Fibroblast of villous mesenchyme (primary cell): ENCODE data around the gene TBC1D3I. TPM values are rescaled to one million over a fixed set of nuclear protein-coding genes. Genes with fewer than 3 reads are reported as not detected.
"Not testable (repeated sequence)": the region's sequence is repeated elsewhere in the genome, so short reads cannot be mapped to it uniquely, and the experiment has no call there.

Source experiments
- DNase-seq: peaks from one replicate; pipeline ENCODE4 v3.0.0-alpha.2; 2010; ENCODE audit warnings: low read depth
- H3K4me3 ChIP-seq: 2 replicates; pipeline ENCODE4 v1.5.1; 2011; ENCODE audit warnings: low read depth, mild to moderate bottlenecking, low read length
- total RNA-seq: library from RNA; depleted of rRNA; stranded (reverse); fragments of >200 nt; gene quantifications from 2 replicates; pipeline ENCODE4 v1.2.3, GENCODE V29; 2012
- TF ChIP-seq, protein P1 (sequence below): IDR thresholded peaks from 2 replicates; pipeline ENCODE4 v1.5.1; 2012; ENCODE audit warnings: low read depth, mild to moderate bottlenecking, low read length; ENCODE audit not compliant: insufficient read depth

TBC1D3I gene
- total RNA-seq, 1 donor: not detected

DNA sequence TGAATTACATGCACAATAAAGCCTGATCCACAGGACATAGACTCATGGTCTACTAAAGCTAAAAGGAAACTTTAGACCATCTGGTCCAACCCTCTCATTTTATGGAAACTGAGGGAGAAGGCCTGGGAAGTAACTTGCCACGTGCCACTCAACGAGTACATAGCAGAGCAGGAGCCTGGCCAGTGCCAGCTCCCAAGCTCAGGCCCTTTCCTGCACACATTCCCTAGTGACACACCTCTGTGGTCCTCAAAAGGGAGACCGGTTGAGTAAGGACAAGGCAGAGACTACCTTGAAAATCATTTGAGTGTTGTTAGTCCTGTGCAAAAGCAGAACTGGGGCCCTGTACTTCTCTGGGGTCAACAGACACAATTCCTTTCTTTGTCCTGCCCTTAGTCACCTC, 50.7 kb downstream of the TBC1D3I start:
- DNase-seq: no peak

GRCh38 chr17:36212966-36213365, 51.4 kb downstream of the TBC1D3I start:
- TF ChIP-seq, protein P1, sequence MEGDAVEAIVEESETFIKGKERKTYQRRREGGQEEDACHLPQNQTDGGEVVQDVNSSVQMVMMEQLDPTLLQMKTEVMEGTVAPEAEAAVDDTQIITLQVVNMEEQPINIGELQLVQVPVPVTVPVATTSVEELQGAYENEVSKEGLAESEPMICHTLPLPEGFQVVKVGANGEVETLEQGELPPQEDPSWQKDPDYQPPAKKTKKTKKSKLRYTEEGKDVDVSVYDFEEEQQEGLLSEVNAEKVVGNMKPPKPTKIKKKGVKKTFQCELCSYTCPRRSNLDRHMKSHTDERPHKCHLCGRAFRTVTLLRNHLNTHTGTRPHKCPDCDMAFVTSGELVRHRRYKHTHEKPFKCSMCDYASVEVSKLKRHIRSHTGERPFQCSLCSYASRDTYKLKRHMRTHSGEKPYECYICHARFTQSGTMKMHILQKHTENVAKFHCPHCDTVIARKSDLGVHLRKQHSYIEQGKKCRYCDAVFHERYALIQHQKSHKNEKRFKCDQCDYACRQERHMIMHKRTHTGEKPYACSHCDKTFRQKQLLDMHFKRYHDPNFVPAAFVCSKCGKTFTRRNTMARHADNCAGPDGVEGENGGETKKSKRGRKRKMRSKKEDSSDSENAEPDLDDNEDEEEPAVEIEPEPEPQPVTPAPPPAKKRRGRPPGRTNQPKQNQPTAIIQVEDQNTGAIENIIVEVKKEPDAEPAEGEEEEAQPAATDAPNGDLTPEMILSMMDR: no peak
- no peak overlapping the region for H3K4me3 ChIP-seq
- DNase-seq: no peak

More for the DNA sequence above, 50.7 kb downstream of the TBC1D3I start:
- no peak overlapping the region for H3K4me3 ChIP-seq
- TF ChIP-seq, protein P1: no peak

- no peak overlapping the region for H3K4me3 ChIP-seq
- TF ChIP-seq, protein P1: no peak
- no peak for DNase-seq
Observed at GRCh38 chr17:36212272-36212605, 52.1 kb downstream of the TBC1D3I start.

DNA sequence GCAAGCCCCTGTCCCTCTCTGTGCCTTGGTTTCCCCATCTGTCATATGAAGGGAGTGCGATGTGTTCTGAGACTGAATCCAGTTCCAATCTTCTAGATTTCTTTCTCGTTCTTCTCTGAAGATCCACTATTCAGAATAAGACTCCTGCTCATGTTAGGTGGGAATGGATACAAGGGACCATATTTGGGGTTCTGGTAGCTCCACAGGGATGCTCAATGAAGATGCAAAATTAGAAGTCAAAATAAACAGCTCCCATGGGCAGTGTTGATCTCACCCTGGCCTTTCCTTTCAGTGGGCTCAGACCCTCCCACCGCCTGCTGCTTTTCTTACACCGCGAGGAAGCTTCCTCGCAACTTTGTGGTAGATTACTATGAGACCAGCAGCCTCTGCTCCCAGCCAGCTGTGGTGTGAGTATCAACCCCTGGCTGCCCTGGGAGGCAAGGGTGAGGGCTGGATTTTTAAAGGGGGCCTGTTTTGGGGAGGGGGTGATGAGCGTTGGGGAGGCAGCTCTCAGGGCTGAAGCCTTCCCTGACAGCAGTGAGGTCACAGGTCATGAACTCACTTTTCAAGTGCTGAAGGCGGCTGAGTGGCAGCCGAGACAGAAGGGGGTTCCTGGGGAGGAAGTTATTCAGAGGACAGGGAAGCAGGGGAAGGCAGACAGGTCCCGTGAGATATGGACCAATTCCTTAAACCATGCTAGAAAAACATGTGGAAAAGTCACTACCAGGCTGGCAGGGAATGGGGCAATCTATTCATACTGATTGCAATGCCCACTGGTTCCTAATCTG, 52.7 kb downstream of the TBC1D3I start:
- H3K4me3 ChIP-seq, DNase-seq: not testable (repeated sequence)

GRCh38 chr17:36210439-36211211, 53.7 kb downstream of the TBC1D3I start, which contains the start of gene CCL4L2:
Gene CCL4L2, plus strand, starts transcription at chr17:36211063.
- H3K4me3 ChIP-seq, DNase-seq: not testable (repeated sequence)

DNA sequence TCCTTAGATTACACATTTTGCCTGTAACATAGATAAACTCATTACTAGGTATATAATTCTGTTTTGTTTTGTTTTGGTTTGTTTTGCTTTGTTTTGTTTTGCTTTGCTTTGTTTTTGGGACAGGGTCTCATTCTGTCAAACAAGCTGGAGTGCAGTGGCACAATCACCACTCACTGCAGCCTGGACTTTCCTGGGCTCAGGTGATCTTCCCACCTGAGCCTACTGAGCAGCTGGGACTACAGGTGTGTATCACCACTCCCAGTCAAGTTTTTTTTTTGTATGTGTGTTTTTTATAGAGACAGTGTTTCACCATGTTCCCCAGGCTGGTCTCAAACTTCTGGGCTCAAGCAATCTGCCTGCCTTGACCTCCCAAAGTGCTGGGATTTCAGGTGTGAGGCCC, 54.8 kb downstream of the TBC1D3I start:
- TF ChIP-seq, protein P1: no peak
- no peak overlapping the region for H3K4me3 ChIP-seq
- DNase-seq: no peak

DNA sequence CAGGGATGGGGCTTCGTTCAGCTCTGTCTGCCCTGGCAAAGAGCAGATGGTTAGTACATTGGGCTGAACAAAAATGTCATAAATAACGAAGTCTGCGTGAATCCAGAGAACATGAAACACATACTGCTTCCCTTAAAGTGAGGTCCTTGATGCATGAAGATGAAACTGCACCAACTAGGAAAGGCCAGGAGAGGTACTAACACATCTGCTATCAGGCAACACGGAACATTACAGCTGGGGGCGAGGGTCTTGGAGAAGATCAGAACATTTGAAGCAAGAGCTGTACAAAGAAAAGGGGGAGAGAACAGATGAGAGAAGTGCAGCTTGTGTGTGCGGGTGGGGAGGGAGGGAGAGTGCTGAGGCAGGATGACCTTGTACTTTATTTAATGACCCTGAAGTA, 57.0 kb downstream of the TBC1D3I start:
- H3K4me3 ChIP-seq, DNase-seq: not testable (repeated sequence)

DNA sequence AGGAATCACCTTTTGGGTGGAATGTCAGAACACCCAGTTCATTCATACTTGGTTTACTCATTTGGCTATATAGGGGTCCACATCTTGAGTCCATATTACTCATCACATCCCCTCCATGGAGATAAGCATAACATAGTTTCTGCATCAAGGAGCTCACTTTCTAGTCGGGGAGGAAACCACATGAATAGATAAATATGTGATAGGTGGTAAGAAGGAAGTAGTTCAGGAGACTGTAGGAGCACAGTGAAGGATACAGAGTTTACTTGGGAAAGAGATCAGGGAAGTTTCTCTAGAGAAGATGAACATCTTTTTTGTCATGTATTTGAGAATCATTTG, 57.9 kb downstream of the TBC1D3I start:
- not testable (repeated sequence) for DNase-seq

More for the DNA sequence above, 57.9 kb downstream of the TBC1D3I start:
- not testable (repeated sequence) for H3K4me3 ChIP-seq
